Measurements from ENCODE around the gene MPND. TPM values are rescaled to one million over a fixed set of nuclear protein-coding genes. Genes with fewer than 3 reads are reported as not detected.
A peak's percentile ranks its signal among the peaks of the same experiment; 100 is the strongest.

The MPND gene
- total RNA-seq, 2 experiments from 2014 or later, result 10.3 to 11.0 TPM

DNA sequence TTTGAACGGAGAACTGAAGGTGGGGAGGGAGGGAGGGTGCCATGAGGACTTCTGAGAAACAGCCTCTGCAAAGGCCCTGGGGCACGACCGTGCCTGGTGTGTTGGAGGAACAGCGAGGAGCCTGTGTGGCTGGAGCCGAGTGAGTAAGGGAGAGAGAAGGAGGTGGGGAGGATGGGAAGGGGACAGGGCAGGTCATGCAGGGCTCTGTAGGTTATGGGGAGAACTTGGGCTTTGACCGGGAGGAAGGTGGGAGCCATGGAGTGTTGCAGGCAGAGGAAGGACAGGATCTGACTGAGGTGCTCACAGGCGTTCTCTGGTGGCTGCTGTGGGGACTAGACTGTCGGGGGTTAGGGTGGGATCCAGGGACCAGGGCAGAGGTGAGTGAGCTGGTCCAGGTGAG lies 6.7 kb downstream of the MPND start:
- CTCF ChIA-PET, result no interaction called here
- POLR2A ChIA-PET, result no interaction called here

DNA sequence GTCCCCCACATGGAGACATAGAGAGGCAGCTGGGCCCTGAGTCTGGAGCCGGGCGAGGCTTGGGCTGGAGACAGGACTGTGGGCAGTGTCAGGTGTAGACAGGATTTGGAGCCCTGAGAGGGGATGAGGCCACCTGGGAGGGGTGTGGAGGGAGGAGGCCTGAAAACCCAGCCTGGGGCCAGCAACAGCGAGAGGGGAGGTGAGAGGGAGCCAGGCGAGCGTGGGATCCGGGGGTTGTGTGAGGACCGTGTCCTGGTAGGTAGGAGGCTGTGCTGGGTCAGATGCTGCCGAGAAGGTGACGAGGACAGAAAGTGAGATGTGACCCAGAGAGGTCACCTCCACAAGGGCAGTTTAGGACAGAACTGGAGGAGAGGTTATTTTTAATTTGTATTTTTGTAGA lies 7.4 kb downstream of the MPND start:
- Mint-ChIP-seq H3K27ac (no peak overlapping the region), H3K4me3 (no peak overlapping the region), H3K9me3 (no peaks in the 10 kb centered on the region), H3K36me3 (ENCODE audit: low read depth) (peaks cover 9% of the 10 kb centered on the region), H3K4me1 (ENCODE audit: low read depth) (no peaks in the 10 kb centered on the region), H3K27me3 (no peaks in the 10 kb centered on the region)
- Histone ChIP-seq H3K4me1 (ENCODE audit: insufficient read depth, low read length) (no peaks in the 10 kb centered on the region), H3K9me3 (ENCODE audit: control insufficient read depth in 1 of 2, insufficient read depth in 1 of 2, low read length in 2 of 2) (no peaks in the 10 kb centered on the region), H3K27ac (ENCODE audit: low read depth in 1 of 2, low read length in 2 of 2) (no peak overlapping the region), H3K4me3 (ENCODE audit: low read length) (no peak overlapping the region), H3K27me3 (ENCODE audit: control insufficient read depth in 1 of 2, insufficient read depth in 2 of 2, low read length in 2 of 2) (no peaks in the 10 kb centered on the region), H3K36me3 (ENCODE audit: insufficient read depth, low read length) (peaks cover 8% of the 10 kb centered on the region)
- CTCF ChIA-PET, result no interaction called here
- POLR2A ChIA-PET, result no interaction called here
- TF ChIP-seq, protein P1, sequence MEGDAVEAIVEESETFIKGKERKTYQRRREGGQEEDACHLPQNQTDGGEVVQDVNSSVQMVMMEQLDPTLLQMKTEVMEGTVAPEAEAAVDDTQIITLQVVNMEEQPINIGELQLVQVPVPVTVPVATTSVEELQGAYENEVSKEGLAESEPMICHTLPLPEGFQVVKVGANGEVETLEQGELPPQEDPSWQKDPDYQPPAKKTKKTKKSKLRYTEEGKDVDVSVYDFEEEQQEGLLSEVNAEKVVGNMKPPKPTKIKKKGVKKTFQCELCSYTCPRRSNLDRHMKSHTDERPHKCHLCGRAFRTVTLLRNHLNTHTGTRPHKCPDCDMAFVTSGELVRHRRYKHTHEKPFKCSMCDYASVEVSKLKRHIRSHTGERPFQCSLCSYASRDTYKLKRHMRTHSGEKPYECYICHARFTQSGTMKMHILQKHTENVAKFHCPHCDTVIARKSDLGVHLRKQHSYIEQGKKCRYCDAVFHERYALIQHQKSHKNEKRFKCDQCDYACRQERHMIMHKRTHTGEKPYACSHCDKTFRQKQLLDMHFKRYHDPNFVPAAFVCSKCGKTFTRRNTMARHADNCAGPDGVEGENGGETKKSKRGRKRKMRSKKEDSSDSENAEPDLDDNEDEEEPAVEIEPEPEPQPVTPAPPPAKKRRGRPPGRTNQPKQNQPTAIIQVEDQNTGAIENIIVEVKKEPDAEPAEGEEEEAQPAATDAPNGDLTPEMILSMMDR (IDR thresholded peaks at IDR 0.05), result no peak
- intact Hi-C loops (cut with DNase I, micrococcal nuclease), result no loop called here
- no peak for ATAC-seq (ENCODE audit: poor library complexity)
- DNase-seq, result no peak

More for the DNA sequence above, 6.7 kb downstream of the MPND start:
- peaks cover 5% of the 10 kb centered on the region for H3K4me1 Mint-ChIP-seq (ENCODE audit: low read depth)
- no peaks in the 10 kb centered on the region for H3K9me3 Mint-ChIP-seq
- H3K36me3 ChIP-seq (ENCODE audit: insufficient read depth, low read length), result peaks cover 10% of the 10 kb centered on the region
- intact Hi-C loops (cut with DNase I, micrococcal nuclease), result no loop called here
- DNase-seq (no peak), ATAC-seq (ENCODE audit: poor library complexity) (no peak)
- H3K4me3 ChIP-seq (ENCODE audit: low read length), result no peak overlapping the region
- no peaks in the 10 kb centered on the region for H3K27me3 ChIP-seq (ENCODE audit: control insufficient read depth in 1 of 2, insufficient read depth in 2 of 2, low read length in 2 of 2)
- H3K36me3 Mint-ChIP-seq (ENCODE audit: low read depth), result peaks cover 14% of the 10 kb centered on the region
- H3K9me3 ChIP-seq (ENCODE audit: control insufficient read depth in 1 of 2, insufficient read depth in 1 of 2, low read length in 2 of 2), result no peaks in the 10 kb centered on the region
- TF ChIP-seq, protein P1 (IDR thresholded peaks at IDR 0.05), result no peak
- H3K27ac ChIP-seq (ENCODE audit: low read depth in 1 of 2, low read length in 2 of 2), result no peak overlapping the region
- H3K27ac Mint-ChIP-seq, result no peak overlapping the region
- H3K27me3 Mint-ChIP-seq, result no peaks in the 10 kb centered on the region
- no peaks in the 10 kb centered on the region for H3K4me1 ChIP-seq (ENCODE audit: insufficient read depth, low read length)
- no peak overlapping the region for H3K4me3 Mint-ChIP-seq

DNA sequence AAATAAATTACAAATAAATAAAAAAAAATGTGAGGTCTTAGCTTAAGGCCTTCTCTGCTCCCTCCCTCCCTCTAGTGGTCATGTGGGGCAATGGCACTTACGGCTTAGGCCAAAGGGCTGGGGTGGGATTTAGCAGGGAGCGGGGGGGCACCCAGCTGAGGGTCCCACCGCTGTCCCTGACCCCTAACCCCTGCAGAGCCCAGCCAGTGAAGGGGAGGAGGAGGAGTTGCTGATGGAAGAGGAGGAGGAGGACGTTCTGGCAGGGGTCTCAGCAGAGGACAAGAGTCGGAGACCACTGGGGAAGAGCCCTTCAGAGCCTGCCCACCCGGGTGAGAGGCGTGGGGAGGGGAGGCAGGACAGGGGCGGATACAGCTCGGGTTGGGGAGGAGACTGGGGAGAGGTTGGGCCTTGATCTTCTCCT lies 9.3 kb downstream of the MPND start:
- no peaks in the 10 kb centered on the region for H3K4me1 Mint-ChIP-seq (ENCODE audit: low read depth)
- TF ChIP-seq, protein P1 (IDR thresholded peaks at IDR 0.05), result peak; percentile 87
- H3K27me3 Mint-ChIP-seq, result no peaks in the 10 kb centered on the region
- no peak overlapping the region for H3K27ac Mint-ChIP-seq
- CTCF ChIA-PET, result interaction anchor here (0.5 to 2.3 kb wide), 18 partner anchors 9 to 106 kb away, joined by 3 to 36 read pairs (median 3); partner anchors contain the start of genes MPND, SH3GL1, STAP2 and YJU2
- no peaks in the 10 kb centered on the region for H3K9me3 ChIP-seq (ENCODE audit: control insufficient read depth in 1 of 2, insufficient read depth in 1 of 2, low read length in 2 of 2)
- intact Hi-C loops (cut with DNase I, micrococcal nuclease), result loop anchor here (1.0 kb wide), 1 partner anchor 85 kb away; no protein-coding TSS in a partner anchor
- H3K36me3 ChIP-seq (ENCODE audit: insufficient read depth, low read length), result peaks cover 7% of the 10 kb centered on the region
- DNase-seq (peak; percentile 43 to 82 (median 57)), ATAC-seq (ENCODE audit: poor library complexity) (peak; percentile 94)
- POLR2A ChIA-PET, result interaction anchor here (0.7 to 1.9 kb wide), 7 partner anchors 9 to 215 kb away, joined by 3 to 22 read pairs (median 4); partner anchors contain the start of genes MPND, SH3GL1, TMIGD2 and YJU2
- no peaks in the 10 kb centered on the region for H3K9me3 Mint-ChIP-seq
- H3K4me3 ChIP-seq (ENCODE audit: low read length), result no peak overlapping the region
- no peaks in the 10 kb centered on the region for H3K4me1 ChIP-seq (ENCODE audit: insufficient read depth, low read length)
- H3K27me3 ChIP-seq (ENCODE audit: control insufficient read depth in 1 of 2, insufficient read depth in 2 of 2, low read length in 2 of 2), result no peaks in the 10 kb centered on the region
- no peak overlapping the region for H3K4me3 Mint-ChIP-seq
- no peak overlapping the region for H3K27ac ChIP-seq (ENCODE audit: low read depth in 1 of 2, low read length in 2 of 2)
- H3K36me3 Mint-ChIP-seq (ENCODE audit: low read depth), result peaks cover 4% of the 10 kb centered on the region
